Measurements from ENCODE around the gene AMT.

DNA sequence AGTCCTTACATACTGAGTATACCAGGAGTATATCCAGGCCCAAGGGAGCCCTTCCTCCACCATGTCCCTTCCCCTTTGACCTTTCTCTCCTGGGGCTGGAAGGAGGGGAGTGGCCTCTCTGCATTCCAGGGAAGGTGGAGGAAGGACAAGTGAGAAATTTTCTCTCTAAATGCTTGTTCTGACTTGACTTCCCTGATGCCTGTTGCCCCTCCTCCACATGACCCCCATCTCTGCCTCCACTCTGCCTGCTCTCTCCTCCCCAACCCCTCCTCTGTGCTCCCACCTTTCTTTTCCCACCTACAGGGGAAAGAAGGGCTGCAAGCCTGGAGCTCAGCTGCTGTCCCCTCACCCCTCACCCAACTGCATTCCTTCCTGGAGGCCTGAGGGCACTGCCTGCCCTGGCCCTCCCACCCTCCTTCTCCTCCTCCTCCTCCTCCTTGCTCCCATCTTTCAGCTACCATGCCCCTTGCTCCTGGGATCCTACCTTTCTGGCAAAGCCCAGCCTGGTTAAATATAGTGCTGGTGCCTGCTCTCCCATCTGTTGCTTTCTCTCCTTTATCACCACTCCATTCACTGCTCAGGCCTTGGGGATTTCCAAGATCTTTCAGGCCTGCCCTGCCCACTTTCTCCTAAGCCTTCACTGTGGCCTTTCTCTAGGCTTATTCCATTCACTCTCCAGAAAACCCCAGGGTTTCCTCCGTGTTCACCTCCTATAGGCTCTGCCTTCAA is 39.3 kb upstream of the AMT start:
- TF ChIP-seq, protein P1, sequence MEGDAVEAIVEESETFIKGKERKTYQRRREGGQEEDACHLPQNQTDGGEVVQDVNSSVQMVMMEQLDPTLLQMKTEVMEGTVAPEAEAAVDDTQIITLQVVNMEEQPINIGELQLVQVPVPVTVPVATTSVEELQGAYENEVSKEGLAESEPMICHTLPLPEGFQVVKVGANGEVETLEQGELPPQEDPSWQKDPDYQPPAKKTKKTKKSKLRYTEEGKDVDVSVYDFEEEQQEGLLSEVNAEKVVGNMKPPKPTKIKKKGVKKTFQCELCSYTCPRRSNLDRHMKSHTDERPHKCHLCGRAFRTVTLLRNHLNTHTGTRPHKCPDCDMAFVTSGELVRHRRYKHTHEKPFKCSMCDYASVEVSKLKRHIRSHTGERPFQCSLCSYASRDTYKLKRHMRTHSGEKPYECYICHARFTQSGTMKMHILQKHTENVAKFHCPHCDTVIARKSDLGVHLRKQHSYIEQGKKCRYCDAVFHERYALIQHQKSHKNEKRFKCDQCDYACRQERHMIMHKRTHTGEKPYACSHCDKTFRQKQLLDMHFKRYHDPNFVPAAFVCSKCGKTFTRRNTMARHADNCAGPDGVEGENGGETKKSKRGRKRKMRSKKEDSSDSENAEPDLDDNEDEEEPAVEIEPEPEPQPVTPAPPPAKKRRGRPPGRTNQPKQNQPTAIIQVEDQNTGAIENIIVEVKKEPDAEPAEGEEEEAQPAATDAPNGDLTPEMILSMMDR (IDR thresholded peaks at IDR 0.05; ENCODE audit: poor library complexity) = no peak
- TF ChIP-seq EZH2phosphoT487 (IDR thresholded peaks at IDR 0.05; ENCODE audit: low read depth, severe bottlenecking, unreplicated experiment) (no peak), EZH2 (IDR thresholded peaks at IDR 0.05; ENCODE audit: borderline replicate concordance) (no peak)

Data from hepatocyte (in vitro differentiated cells).